ENCODE measurements around the gene NOP9.

Gene NOP9

GRCh38 chr14:24258119-24258518, 41.5 kb upstream of the NOP9 start:
- H3K27me3 ChIP-seq (ENCODE audit: control insufficient read depth, insufficient read depth, low read length): no peaks in the 10 kb centered on the region
- no peaks in the 10 kb centered on the region for H3K9me3 ChIP-seq (replicated peaks; ENCODE audit: low read length)
- no peak overlapping the region for H3K4me3 ChIP-seq (ENCODE audit: low read length)
- H3K9ac ChIP-seq (ENCODE audit: low read depth, low read length): no peak overlapping the region
- no peak overlapping the region for H3K4me2 ChIP-seq (ENCODE audit: low read length)
- H3K36me3 ChIP-seq (ENCODE audit: insufficient read depth, low read length): no peaks in the 10 kb centered on the region
- peaks cover 8% of the 10 kb centered on the region for H3K4me1 ChIP-seq (ENCODE audit: control insufficient read depth, insufficient read depth, low read length)

DNA sequence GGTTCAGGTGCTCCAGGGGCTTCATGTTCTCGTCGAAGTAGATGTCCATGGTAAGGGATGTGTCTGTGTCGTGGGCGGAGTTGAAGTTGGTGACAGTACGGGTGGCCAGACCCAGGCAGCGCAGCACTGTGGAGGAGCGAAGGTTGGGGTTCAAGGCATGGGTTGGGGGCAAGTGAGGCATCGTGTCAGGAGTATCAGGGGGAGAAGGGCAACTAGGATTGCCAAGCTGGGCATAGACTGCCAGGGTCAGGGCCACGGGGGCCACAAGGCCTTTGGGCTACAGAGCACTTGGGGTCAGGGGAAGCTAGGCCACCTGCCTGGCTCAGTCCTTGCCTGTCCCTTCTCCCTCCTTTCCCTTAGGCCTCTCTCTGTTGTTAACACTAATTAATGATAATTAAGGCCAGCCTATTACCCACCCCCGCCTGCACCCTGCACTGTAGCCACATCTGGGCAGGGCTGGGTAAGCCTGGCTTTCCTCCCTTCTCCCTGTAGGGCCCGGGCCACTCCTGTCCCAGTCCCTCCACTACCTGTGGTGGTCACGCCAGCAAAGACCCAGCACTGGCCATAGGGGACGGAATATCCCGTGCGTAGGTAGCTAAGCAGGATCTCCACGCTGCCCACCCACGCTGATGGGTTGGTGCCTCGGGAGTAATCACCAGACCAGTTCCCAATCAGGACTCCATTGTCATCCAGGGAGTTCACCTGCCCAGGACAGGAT, 40.9 kb upstream of the NOP9 start:
- H3K27me3 ChIP-seq (ENCODE audit: control insufficient read depth, insufficient read depth, low read length): no peaks in the 10 kb centered on the region
- no peak overlapping the region for H3K4me3 ChIP-seq (ENCODE audit: low read length)
- no peak overlapping the region for H3K4me2 ChIP-seq (ENCODE audit: low read length)
- no peaks in the 10 kb centered on the region for H3K9me3 ChIP-seq (replicated peaks; ENCODE audit: low read length)
- H3K36me3 ChIP-seq (ENCODE audit: insufficient read depth, low read length): no peaks in the 10 kb centered on the region
- no peak overlapping the region for H3K9ac ChIP-seq (ENCODE audit: low read depth, low read length)
- H3K4me1 ChIP-seq (ENCODE audit: control insufficient read depth, insufficient read depth, low read length): peaks cover 8% of the 10 kb centered on the region

- Histone ChIP-seq H3K36me3 (ENCODE audit: insufficient read depth, low read length) (no peaks in the 10 kb centered on the region), H3K4me1 (ENCODE audit: control insufficient read depth, insufficient read depth, low read length) (peaks cover 8% of the 10 kb centered on the region), H3K4me2 (ENCODE audit: low read length) (no peak overlapping the region), H3K9ac (ENCODE audit: low read depth, low read length) (no peak overlapping the region), H3K27me3 (ENCODE audit: control insufficient read depth, insufficient read depth, low read length) (no peaks in the 10 kb centered on the region), H3K4me3 (ENCODE audit: low read length) (no peak overlapping the region), H3K9me3 (replicated peaks; ENCODE audit: low read length) (no peaks in the 10 kb centered on the region)
Measured at GRCh38 chr14:24259282-24260025, 40.2 kb upstream of the NOP9 start.

DNA sequence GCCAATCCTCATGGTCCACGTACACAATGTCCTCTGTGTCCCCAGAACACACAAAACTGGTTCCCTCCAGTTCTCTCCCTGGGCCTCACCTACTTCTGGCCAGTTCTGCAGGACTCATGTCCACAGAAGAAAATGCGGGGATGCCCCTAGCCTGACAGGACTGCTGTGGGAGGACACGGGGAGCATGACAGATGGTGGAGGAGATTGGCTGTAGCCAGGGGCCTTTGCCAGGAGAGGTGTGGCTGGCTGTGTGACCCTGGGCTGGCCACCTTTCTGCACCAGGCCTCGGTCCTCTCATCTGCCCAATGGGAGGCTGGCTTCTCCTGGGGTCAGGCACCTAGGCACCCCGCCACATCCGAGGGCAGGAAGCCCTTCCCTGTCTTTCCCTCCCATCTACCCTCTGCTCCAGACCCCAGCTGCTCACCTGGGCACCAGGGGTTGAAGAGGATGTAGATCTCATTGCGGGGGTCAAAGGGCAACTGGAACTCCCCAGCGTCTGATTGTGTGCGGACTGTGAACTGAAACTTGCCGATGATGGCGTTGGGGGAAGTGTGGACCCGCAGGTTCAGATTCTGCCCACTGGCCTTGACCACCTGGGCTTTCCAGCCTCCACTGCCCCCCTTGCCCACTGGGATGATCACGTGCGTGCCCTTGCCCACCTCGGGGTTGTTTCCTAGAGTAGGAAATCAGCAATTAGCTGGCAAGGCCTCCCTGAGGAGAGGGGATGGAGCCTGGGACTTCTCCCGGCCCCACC, 39.4 kb upstream of the NOP9 start:
- H3K4me2 ChIP-seq (ENCODE audit: low read length): no peak overlapping the region
- no peaks in the 10 kb centered on the region for H3K27me3 ChIP-seq (ENCODE audit: control insufficient read depth, insufficient read depth, low read length)
- peaks cover 8% of the 10 kb centered on the region for H3K4me1 ChIP-seq (ENCODE audit: control insufficient read depth, insufficient read depth, low read length)
- H3K4me3 ChIP-seq (ENCODE audit: low read length): no peak overlapping the region
- no peaks in the 10 kb centered on the region for H3K9me3 ChIP-seq (replicated peaks; ENCODE audit: low read length)
- H3K9ac ChIP-seq (ENCODE audit: low read depth, low read length): no peak overlapping the region
- H3K36me3 ChIP-seq (ENCODE audit: insufficient read depth, low read length): peaks cover 2% of the 10 kb centered on the region

DNA sequence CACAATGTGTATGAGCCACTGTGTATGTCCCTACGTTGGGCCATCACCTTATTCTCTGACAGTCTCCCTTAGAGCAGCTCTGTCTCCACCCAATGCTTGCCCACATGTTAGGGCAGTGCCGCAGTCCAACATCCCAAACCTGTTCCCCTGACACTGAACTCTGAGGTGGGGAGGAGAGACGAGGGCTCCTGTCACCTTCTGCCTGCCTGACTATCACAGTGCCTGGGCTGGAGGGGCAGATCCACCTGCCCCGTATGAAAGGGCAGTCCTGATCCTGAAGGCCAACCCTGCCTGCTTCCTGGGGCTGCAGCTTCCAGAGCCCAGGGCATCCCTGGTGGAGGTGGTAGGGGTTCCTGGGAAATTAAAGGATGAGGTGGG, 38.9 kb upstream of the NOP9 start:
- H3K4me2 ChIP-seq (ENCODE audit: low read length): no peak overlapping the region
- no peak overlapping the region for H3K9ac ChIP-seq (ENCODE audit: low read depth, low read length)
- H3K27me3 ChIP-seq (ENCODE audit: control insufficient read depth, insufficient read depth, low read length): no peaks in the 10 kb centered on the region
- H3K9me3 ChIP-seq (replicated peaks; ENCODE audit: low read length): no peaks in the 10 kb centered on the region
- H3K4me3 ChIP-seq (ENCODE audit: low read length): no peak overlapping the region
- H3K4me1 ChIP-seq (ENCODE audit: control insufficient read depth, insufficient read depth, low read length): peaks cover 8% of the 10 kb centered on the region
- H3K36me3 ChIP-seq (ENCODE audit: insufficient read depth, low read length): peaks cover 6% of the 10 kb centered on the region

- peaks cover 12% of the 10 kb centered on the region for H3K36me3 ChIP-seq (ENCODE audit: insufficient read depth, low read length)
- H3K4me1 ChIP-seq (ENCODE audit: control insufficient read depth, insufficient read depth, low read length): peaks cover 8% of the 10 kb centered on the region
- H3K9ac ChIP-seq (ENCODE audit: low read depth, low read length): no peak overlapping the region
- H3K4me2 ChIP-seq (ENCODE audit: low read length): no peak overlapping the region
- H3K27me3 ChIP-seq (ENCODE audit: control insufficient read depth, insufficient read depth, low read length): no peaks in the 10 kb centered on the region
- H3K4me3 ChIP-seq (ENCODE audit: low read length): no peak overlapping the region
- no peaks in the 10 kb centered on the region for H3K9me3 ChIP-seq (replicated peaks; ENCODE audit: low read length)
Measured at GRCh38 chr14:24261256-24261968, 38.2 kb upstream of the NOP9 start.

DNA sequence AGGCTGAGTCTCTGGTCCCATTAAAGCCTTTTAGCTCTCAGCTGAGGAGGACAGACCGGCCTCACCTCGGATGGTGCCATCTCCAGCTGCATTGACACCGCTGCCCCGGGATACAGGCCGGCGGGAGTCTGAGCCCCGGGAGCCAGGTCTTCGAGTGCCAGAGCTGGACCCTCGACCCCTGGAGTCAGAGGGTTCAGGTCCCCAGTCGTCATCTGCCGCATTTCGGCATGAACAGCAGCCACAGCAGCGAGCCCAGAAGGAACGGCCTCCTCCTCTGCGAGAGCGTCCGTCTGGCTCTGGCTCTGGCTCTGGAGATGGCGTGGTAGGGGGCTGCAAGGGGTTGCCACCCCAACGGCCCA, 37.7 kb upstream of the NOP9 start:
- no peaks in the 10 kb centered on the region for H3K9me3 ChIP-seq (replicated peaks; ENCODE audit: low read length)
- H3K4me3 ChIP-seq (ENCODE audit: low read length): no peak overlapping the region
- H3K27me3 ChIP-seq (ENCODE audit: control insufficient read depth, insufficient read depth, low read length): no peaks in the 10 kb centered on the region
- no peak overlapping the region for H3K9ac ChIP-seq (ENCODE audit: low read depth, low read length)
- H3K36me3 ChIP-seq (ENCODE audit: insufficient read depth, low read length): peaks cover 14% of the 10 kb centered on the region
- no peak overlapping the region for H3K4me2 ChIP-seq (ENCODE audit: low read length)
- peaks cover 8% of the 10 kb centered on the region for H3K4me1 ChIP-seq (ENCODE audit: control insufficient read depth, insufficient read depth, low read length)

DNA sequence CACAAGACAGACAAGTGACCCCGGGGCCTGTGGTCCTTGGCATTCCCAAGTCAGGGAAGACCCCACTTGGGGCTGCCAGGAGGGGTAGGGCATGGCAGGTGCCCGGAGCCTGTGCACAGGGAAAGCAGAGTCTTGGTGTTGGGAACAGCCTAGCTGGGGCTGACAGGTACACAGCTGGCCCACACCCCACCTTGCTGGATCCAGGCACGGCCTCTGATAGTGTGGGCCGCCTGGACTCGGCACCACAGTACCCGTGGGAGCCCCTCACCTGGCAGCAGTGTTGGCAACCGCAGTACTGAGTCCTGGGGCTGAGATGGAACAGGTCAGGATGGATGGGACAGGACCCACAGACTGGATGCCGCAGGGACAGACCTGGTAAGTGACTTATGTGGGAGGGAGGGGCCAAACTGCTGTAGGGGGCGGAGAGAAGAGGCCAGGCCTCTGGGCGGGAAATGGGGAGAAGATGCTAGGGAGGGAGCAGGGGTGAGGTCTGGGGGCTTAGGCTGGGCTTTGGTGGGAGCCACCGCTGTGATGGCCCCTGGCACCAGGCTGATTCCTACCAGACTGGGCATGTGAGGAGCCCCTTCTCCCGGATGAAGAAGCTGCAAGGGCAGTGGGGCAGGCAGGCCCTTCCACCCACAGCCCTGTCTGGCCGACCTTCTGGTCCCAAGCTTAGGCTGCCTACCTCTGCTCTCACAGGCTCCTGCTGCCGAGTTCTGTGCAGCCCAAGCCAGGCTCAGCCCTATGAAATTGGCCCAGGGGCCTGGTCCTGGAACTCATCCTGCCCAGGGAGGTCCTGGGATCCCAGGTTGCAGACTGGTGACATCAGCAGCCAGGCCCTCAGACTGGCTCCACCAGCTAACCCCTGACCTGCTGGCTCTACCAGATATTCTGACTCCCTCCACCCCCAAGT, 36.6 kb upstream of the NOP9 start, which contains the start of gene TGM1:
Gene TGM1, minus strand, starts transcription at position 357 of the 913 bp plus-strand sequence. CDS start 825 bp downstream, outside the sequence.
- H3K36me3 ChIP-seq (ENCODE audit: insufficient read depth, low read length): peaks cover 22% of the 10 kb centered on the region
- peaks cover 8% of the 10 kb centered on the region for H3K4me1 ChIP-seq (ENCODE audit: control insufficient read depth, insufficient read depth, low read length)
- no peaks in the 10 kb centered on the region for H3K27me3 ChIP-seq (ENCODE audit: control insufficient read depth, insufficient read depth, low read length)
- no peaks in the 10 kb centered on the region for H3K9me3 ChIP-seq (replicated peaks; ENCODE audit: low read length)
- H3K4me3 ChIP-seq (ENCODE audit: low read length): no peak within 1 kb of the TSS
- H3K9ac ChIP-seq (ENCODE audit: low read depth, low read length): no peak within 1 kb of the TSS
- no peak within 1 kb of the TSS for H3K4me2 ChIP-seq (ENCODE audit: low read length)

- Histone ChIP-seq H3K36me3 (ENCODE audit: insufficient read depth, low read length) (peaks cover 27% of the 10 kb centered on the region), H3K27me3 (ENCODE audit: control insufficient read depth, insufficient read depth, low read length) (no peaks in the 10 kb centered on the region), H3K4me3 (ENCODE audit: low read length) (no peak overlapping the region), H3K9me3 (replicated peaks; ENCODE audit: low read length) (no peaks in the 10 kb centered on the region), H3K9ac (ENCODE audit: low read depth, low read length) (no peak overlapping the region), H3K4me1 (ENCODE audit: control insufficient read depth, insufficient read depth, low read length) (peaks cover 7% of the 10 kb centered on the region), H3K4me2 (ENCODE audit: low read length) (no peak overlapping the region)
Measured at GRCh38 chr14:24263848-24264247, 35.8 kb upstream of the NOP9 start.

DNA sequence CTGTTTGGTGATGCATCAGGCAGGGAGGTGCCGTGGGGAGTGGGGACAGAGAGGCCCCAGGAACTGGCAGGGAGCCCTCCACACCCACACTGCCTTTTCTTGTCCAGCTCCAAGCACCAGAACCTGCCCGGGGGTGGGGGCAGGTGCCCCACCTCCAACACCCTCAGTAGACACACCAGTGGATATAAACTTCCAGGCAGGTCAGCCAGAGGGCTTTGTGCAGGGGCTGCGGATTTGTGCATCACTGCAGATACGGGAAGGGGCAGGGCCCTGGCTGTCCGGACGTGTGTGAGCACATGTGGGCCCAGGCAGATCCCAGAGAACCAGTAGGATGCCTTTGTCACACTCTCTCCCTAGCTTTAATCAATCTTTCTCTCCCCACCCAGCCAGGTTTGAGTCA, 35.4 kb upstream of the NOP9 start:
- Histone ChIP-seq H3K4me3 (ENCODE audit: low read length) (no peak overlapping the region), H3K4me1 (ENCODE audit: control insufficient read depth, insufficient read depth, low read length) (peaks cover 3% of the 10 kb centered on the region), H3K27me3 (ENCODE audit: control insufficient read depth, insufficient read depth, low read length) (no peaks in the 10 kb centered on the region), H3K9ac (ENCODE audit: low read depth, low read length) (no peak overlapping the region), H3K9me3 (replicated peaks; ENCODE audit: low read length) (no peaks in the 10 kb centered on the region), H3K4me2 (ENCODE audit: low read length) (no peak overlapping the region), H3K36me3 (ENCODE audit: insufficient read depth, low read length) (peaks cover 28% of the 10 kb centered on the region)
